NCI-H82 treated with DMSO at 0.1 percent for 48 hours (cell line): Measurements from ENCODE around the gene RIGI.
"Not testable (repeated sequence)": the region's sequence is repeated elsewhere in the genome, so short reads cannot be mapped to it uniquely, and the experiment has no call there.

Experiments
- DNase-seq: peaks from one replicate; lab custom pipeline; 2025; ENCODE audit not compliant: unreplicated experiment; lab: John Stamatoyannopoulos, UW

The RIGI gene

DNA sequence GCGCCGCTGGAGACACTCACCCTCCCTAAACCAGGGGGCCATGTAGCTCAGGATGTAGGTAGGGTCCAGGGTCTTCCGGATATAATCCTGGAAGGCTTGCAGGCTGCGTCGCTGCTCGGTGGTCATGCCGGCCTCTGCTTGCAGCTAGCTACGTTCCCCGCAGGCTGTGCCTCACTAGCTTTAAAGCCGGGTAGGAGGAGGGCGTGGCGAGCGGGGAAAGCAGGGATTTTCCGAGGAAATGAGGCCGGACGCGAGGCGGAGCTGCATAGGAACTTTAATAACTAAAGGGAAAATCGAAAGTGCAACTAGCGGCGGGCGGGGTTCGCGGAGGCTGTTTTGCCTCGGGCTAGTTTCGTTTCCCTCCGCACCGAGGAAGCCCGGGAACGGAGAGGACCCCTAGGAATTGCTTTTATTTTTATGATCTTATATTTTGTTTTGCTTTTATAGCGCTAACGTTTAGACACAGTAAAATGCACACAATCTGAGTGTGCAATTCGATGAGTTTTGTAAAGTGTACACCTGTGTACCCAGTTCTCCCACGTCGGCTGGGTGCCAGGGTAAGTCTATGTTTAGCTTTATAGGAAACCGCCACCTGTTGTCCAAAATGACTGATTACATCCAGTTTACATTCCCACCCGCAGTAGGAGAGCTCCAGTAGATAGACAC lies at the start of gene RIGI:
Gene RIGI (minus strand): TSS at position 156 of the 666 bp plus-strand sequence. CDS start 30 bp downstream, at position 126.
- peak; percentile 45 for DNase-seq

DNA sequence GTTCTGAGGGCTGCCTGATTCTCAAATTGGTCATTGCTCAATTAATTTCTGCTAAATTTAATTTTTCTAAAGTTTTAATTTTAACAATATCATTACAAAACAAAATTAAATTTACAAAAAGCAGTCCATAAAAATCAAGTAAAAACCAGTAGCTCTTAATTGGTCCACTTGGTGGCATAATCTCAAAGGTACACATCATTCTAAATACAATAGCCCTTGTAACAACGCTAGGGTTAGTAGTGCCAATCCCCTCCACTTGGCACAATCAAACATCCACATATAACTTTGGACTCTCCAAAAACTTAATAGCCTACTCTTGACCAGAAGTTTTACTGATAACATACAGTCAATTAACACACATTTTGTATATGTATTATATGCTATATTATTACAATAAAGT lies 48.9 kb upstream of the RIGI start:
- no peak for DNase-seq

DNA sequence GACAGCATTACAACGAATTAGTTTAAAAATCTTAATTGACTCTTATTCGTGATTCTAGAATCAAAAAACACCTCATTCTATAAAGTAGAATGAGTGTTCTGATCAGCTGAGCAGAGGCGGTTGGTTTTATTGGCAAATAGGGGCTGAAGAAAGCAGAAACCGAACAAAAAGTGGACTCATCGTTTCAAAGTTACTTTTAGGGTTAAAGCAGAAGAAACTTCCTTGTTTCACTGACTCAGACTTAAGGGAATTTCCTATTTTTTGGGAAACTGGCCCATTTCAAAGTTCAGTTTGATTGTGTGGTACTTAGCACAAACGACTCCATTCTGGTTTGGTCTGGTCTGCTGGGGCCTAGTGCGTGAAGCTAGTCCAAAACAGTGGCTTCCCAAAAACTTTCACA lies 47.8 kb upstream of the RIGI start:
- no peak for DNase-seq

DNA sequence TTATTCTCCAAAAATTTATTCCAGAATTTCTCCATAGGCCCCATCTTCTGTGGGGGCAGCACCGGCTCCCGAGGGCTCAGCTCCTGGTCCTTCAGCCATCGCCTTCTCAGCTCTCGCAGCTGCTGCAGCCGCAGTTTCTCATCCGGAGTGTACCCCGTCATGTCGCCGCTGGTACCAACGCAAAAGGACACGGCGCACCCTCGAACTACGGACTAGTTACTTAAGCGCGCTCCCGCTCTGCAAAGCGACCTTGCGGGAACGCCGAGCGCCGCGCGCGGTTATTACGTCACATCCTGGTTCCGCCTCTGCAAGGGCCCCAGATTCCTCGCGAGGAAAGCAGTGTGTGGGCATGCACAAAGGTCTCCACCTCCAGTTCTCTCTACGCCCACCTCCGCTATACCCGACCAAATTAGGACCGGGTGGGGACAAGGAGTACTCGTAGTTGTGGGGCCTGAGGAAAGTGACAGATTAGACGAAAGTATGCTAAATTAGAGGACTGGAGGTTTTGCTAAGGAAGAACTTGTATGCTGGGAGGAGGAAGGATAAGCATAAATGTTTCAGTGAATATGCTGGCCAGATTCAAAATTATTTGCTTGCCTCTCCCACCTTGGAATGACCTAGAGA lies 47.0 kb upstream of the RIGI start, which contains the start of gene NDUFB6:
Gene NDUFB6 (minus strand): TSS at position 260 of the 624 bp plus-strand sequence. CDS start 99 bp downstream, at position 161.
- peak; percentile 59 for DNase-seq

DNA sequence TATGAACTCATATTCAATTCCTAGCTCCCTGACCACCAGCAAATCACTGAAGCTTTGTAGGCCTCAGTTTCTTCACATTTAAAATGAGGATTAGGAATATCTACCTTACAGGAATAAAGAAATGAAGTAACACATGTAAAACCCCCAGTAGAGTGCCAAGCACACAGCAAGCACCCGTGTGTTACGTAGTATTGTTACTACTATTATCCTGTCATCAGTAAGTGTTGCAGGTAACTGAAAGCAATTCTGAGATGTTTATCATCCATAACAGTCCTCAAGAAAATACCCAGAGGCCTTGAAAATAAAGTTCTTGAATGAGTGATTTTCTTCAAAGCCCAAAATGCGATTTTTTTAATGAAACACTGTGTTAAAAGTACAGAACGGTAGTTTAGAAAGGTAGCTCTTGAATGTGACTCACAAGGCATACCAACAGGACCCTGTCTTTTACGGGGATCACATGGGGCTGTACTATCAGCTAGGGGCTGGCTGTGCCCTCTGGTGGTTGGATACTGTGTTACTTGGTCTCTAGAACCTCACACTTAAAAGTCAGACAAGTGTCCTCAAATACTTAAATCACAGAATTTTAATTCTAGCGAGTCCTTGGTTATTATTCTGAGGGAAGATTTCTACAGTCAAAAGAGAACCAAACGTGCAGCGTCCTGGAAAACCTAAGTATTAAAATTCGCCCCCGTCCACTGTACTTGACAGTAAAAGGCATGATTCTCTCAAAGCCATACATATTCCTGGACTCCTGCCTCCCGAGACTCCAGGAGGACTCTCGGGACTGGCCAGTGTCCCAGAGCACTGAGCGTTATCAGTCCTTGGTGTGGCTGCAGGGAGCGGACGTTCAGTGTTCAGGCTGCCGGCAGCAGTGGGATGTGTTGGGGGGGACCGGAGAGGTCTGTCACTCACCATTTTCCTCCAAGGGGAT lies 46.2 kb upstream of the RIGI start:
- peak; percentile 20 for DNase-seq

DNA sequence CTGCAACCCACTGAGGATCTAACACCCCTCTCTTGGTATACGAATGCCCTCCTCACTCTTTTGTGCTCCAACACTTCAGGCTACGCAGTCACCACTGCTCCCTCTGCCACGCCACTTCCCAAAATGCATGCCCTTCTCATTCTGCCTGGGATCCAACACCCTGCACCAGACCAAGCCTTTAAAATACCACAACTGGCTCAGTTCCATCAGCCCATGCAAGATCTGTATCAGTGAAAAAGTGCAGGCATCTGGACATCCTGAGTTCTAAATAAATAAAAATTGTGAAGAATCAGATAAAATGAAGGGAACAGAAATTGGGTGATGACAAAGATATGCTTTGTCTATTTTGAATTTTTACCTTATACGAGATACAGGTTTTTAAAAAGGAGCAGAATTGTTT lies 44.3 kb upstream of the RIGI start:
- no peak for DNase-seq

DNA sequence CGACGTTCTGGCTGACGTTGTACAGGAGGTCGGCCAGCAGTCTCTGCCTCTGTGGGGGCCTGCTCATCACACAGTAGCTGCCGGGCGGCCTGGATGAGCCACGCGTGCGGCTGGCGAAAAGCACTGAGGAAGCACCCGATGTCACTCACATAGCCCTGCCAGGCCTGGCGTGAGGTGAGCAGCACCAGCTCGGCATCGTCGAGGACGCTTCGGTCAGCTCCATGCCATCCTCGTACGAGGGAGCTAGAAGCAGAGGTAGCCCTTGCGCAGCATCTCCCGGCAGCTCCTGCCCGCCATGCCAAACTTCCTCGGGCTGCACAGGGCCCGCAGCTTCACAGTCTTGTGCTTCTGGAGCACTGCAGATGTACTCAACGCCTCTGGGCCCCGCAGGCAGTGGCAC lies 40.8 kb upstream of the RIGI start:
- DNase-seq: no peak

DNA sequence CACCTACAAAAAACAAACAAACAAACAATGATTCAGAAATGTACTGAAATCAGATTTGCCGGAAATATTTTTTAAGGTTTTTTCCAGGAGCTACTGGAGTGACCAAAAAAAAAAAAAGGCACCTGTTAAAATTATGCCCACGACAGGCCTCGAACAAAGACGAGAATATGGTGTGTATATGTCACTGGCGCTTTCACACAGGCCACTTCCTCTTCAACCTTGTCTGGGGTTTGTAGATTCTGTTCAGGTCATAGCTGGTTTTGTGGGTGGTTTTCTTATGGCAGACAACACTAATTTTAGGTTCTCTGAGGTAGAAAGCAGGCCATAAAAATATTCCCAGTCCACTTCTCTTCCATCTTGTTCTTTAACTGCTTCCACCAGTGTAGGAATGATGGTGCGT lies 40.0 kb upstream of the RIGI start:
- DNase-seq: no peak

DNA sequence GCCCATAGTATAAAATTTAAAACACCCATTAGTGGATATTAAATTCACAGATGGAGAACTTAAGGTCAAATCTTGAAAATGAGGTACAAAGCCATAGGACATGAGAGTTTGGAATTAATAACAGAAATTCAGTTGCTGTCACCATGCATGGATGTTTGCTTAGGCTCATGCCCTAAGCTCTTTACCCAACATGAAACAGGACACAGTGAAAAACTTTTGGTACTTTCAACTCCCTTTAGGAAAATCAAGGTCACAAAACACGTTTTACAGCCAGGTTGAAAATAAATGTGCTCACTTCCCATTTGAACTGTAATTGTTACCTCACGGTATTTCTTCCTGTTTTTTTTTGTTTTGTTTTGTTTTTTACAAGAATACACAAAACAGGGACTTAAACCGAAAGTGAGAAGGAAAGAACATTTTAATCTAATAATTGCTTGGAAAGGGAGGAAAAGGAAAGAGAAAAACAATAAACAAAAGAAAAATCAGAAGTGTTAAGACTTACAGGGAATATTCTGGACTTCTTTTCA lies 32.5 kb upstream of the RIGI start:
- no peak for DNase-seq

DNA sequence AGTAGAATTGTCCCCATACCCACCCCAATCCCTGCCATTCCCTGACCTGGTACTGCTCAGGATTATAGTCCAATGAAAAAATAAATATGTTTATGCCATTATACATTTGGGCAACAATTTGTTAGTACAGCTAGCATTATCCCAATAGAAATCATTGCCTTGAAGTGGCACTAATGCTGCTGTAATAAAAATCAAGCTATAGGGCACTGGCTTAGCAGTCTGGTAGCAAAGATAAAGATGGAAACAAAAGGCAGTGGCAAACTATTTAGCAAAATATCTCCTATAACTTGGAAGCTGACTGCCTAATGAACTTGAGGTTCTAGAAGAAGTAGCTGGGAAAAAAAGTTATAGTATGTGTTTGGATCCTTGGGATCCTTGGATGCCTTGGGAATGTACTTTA lies 28.6 kb upstream of the RIGI start:
- DNase-seq: no peak

DNA sequence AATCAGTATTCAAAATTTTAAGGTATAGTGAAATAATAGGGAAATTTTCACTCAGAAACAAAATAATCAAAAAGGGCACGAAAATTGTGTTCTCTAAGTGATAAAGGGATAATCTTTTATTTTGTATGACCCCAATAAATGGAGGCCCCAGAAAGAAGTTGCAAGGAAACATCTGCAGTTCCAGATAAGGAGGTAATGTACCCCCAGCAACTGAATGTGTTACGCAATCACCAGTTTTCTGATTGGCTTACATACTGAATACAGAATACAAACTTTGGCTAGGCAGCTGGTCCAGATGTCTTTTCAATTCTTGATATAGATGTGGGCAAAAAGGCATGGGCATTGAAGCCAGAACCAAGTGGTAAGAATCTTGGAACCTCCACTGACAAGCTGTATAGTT lies 28.1 kb upstream of the RIGI start:
- no peak for DNase-seq

DNA sequence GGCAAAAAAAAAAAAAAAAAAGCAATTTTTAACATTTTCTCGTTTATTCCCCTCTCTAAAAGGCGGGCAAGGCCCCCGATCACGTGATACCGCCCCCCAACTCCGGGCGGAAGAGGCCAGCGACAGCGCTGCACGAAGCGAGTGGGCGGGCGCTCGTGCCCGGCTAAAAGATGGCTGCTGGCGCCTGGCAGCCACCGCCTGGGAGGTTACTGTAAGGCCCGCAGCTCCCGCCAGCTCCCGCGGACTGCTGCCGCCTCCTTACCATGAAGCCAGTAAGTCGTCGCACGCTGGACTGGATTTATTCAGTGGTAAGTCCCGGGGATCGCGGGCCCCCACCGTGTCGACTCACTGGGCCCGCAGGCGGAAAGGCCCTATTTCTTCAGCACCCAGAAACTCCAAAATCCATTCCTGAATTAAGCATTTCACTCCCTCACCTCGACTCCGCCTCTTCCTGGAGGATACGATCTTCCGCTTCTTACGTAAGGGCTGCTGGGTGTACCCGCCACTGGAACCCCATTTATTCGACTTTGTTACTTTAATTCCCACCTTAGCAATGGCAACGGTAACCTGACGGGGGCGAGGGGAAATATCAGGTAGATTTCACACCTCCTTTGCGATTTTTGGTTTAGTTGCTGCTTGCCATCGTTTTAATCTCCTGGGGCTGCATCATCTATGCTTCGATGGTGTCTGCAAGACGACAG lies 26.3 kb upstream of the RIGI start, which contains the start of the genes SMIM27 and TOPORS:
Gene SMIM27 (plus strand): TSS at position 156 of the 701 bp plus-strand sequence. CDS start 108 bp downstream, at position 264.
Gene TOPORS (minus strand): TSS at position 415 of the 701 bp plus-strand sequence. CDS start 150 bp downstream, at position 265.
- DNase-seq: peak; percentile 68

DNA sequence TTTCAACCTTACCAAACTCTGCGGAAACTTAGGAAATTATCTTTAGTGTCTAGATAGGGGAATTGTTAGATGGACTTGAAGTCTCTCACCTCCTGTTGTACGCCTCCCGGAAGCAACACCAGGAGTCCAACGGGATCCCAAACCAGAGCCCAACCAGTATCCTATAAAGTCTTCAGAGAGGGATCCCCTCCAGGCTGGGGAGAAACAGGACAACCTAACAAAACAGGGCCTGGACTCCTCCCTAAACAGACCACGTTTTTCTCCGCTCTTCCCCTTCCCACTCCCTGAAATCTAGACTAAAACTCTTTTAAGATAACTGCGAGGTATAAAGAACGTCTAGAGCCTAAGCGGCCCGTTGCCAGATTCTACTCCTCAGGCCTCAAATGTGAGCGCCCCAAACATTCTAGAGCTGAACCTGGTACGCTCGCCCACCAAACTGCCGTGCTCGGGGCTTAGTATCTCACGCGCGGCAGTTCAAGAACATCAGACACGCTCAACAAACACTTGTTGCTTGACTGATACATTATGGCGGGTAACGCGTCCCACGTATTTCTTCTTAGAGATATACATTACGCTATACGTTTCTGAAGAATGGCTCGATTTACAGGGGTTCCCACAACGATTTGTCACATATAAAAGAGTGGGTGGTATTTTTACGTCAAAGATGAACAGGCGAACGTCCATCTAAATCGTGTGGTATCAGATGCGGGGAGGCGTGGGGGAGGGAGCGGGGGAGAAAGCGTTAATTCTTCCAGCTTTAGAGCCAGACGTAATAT lies 25.5 kb upstream of the RIGI start:
- no peak for DNase-seq

DNA sequence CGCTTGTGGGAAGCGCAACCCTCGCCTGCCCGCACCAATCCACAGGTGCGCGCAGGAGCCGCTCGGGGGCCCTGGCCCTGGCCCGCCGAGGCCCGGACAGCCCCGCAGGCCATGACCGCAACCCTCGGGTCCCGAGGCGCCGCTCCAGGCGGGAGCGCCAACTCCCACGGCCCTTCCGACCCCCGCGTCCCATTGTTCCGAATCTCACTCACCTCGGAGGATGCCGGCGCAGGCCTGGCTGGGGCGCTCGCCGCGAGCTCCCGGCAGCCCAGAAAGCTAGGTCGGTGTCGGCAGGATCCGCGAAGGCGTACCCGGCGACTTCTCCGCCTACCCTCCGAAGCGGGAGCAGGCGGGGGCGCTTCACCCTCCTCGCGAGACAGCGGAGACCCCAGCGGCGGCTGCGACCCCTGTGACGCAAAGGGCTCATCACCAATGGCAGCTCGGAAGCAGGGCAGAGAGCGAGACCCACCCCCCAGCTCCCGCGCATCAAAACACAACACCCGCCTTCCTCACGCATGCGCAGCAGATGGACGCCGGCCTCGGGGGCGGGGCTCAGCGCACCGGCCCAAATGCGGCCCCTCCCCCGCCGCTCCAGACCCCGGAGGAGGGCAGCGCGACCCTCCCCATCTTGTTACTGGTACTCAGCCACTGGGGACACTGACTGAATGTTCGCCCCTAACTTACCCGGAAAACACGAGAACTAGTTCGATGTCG lies 24.7 kb upstream of the RIGI start:
- DNase-seq: peak; percentile 84

DNA sequence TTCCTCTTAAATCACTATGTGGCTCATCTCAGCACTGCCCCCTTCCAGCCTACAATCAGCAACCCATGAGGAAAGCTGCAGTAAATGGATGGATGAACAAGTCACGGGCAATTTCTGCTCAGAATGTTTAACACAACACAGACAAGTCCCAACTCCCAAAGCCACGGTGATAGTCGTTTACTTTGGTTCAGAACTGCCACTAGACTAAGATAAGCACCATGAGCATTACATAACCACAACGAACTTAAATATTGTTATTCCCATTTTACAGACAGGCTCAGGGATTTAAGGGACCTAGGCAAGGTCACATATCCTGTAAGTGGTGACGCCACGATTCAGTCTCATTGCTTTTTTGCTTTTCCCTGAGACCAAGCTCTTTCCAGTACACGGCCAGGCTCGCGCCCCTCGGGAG lies 24.2 kb upstream of the RIGI start:
- DNase-seq: no peak

DNA sequence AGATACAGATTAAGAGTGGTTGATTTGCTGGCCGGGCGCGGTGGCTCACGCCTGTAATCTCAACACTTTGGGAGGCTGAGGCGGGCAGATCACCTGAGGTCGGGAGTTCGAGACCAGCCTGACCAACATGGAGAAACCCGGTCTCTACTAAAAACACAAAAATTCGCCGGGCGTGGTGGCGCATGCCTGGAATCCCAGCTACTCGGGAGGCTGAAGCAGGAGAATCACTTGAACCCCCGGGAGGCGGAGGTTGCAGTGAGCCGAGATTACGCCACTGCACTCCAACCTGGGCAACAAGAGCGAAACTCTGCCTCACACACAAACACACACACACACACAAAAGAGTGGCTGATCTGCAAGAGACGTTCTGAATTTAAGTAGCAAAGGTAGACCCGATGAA lies 22.2 kb upstream of the RIGI start:
- not testable (repeated sequence) for DNase-seq

DNA sequence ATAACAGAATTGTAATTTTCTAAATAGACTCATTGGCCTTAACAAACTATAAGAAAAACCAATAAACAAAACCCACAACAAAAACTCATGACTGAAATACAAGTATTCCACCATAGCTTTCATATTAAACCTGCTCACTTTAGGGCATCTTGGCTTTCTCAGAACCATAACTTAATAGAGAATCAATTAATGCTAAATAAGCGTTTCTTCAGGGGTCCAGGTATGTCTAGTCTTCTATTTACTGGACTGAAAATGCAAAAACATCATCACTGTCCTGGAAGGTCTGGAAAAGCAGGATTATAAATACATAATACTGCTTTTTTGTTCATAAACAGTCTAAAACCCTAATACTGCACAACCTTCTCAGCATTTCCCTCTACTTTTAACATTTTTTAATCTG lies 19.9 kb upstream of the RIGI start:
- no peak for DNase-seq

DNA sequence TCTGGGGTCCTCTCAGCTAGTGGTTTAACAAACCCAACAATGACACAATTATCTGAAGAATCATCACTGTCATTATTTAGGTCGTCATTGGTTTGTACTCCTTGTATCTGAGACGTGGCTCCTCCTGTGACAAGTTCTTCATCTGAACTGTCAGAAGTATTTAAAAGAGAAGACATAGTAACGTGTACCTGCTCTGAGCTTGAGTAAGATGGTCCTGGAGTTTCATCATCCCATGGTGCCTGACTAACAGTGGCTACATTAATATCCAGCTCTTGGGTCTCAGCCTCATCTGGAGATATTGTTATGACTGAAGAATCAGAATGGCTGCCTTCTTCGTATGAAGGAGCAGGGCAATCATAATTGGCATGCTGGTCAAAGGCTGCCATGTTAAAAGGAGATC lies 17.1 kb upstream of the RIGI start:
- DNase-seq: no peak

DNA sequence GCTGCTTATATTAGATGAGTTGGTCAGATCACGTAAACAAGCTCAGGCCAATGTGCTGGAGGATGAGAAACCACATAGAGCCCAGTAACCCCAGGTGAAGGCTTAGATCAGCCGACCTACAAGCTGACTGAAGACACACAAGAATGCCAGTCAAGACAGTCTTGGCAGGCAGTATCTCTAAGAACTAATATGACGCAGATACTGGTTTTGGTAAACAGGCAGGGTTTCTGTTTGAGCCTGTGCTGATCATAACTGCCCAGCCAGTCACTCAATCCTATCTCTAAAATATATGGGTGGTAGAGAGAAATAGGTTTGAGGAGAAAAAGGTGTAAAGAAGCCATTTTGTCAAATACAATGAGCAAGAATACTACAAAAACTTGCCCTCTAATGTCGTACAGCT lies 7.8 kb upstream of the RIGI start:
- DNase-seq: no peak
